Stomach (tissue), 9 donors: ENCODE results near the gene VWA8. TPM values are rescaled to one million over a fixed set of nuclear protein-coding genes. Genes with fewer than 3 reads are reported as not detected.

Source experiments
- DNase-seq, 2 donors: peaks; one replicate each; pipeline versions ENCODE4 v3.0.0 to v3.0.0-alpha.2; 2013 to 2019
- H3K27ac ChIP-seq, 5 donors: fragments of 200-600 bp in 4 of 5; sonication (generic) in 4 of 5; one replicate each; pipeline ENCODE4 v1.5.1; 2013 to 2019; ENCODE audit warnings: mild to moderate bottlenecking in 1 of 5, moderate library complexity in 1 of 5
- H3K27me3 ChIP-seq, 3 donors: fragments of 200-600 bp; sonication (generic); one replicate each; pipeline ENCODE4 v1.5.1; 2017 to 2019; ENCODE audit warnings: mixed run types in 1 of 3
- H3K36me3 ChIP-seq, 4 donors: fragments of 200-600 bp; sonication (generic); 1 replicate in 3 of 4; 2 replicates in 1 of 4; pipeline ENCODE4 v1.5.1; 2016 to 2019
- H3K4me1 ChIP-seq, 4 donors: fragments of 200-600 bp; sonication (generic); one replicate each; pipeline ENCODE4 v1.5.1; 2016 to 2019
- H3K4me3 ChIP-seq, 4 donors: fragments of 200-600 bp; sonication (generic) in 3 of 4; one replicate each; pipeline ENCODE4 v1.5.1; 2016 to 2019; ENCODE audit warnings: mild to moderate bottlenecking in 1 of 4
- H3K9me3 ChIP-seq, 4 donors: fragments of 200-600 bp; sonication (generic); one replicate each; pipeline ENCODE4 v1.5.1; 2016 to 2019
- CTCF ChIP-seq, 7 experiments: fragments of 450-650 bp in 4 of 7; fragments of 200-600 bp in 3 of 7; sonication (generic) in 3 of 7; IDR thresholded peaks; one replicate each; pipeline ENCODE4 v1.5.1; 2016 to 2019; ENCODE audit warnings: antibody characterized with exemption in 7 of 7, control low read depth in 2 of 7, mild to moderate bottlenecking in 1 of 7
- EP300 ChIP-seq: sonication (generic); formaldehyde crosslinking; IDR thresholded peaks from one replicate; pipeline ENCODE4 v1.6.1; 2017; ENCODE audit warnings: antibody characterized with exemption
- POLR2A ChIP-seq, 4 donors: fragments of 450-650 bp; IDR thresholded peaks; one replicate each; pipeline ENCODE4 v1.6.1; 2016; ENCODE audit warnings: antibody characterized with exemption in 4 of 4, control low read depth in 2 of 4, mild to moderate bottlenecking in 1 of 4, moderate library complexity in 1 of 4
- POLR2AphosphoS5 ChIP-seq, 3 donors: sonication (generic); formaldehyde crosslinking; IDR thresholded peaks; one replicate each; pipeline ENCODE4 v1.6.1; 2016; ENCODE audit warnings: antibody characterized with exemption in 3 of 3
- WGBS, 5 donors: extraction: QIAGEN DNeasy Blood & Tissue Kit in 3 of 5; methylation state at CpG; one replicate each; pipeline versions ENCODE4 v1.1.5 to v1.1.7; 2013 to 2018; 5-methylcytosine and 5-hydroxymethylcytosine counted together
- intact Hi-C: fragments of 100-400 bp; cut with DNase I; formaldehyde crosslinking; loops from one replicate; pipeline ENCODE4 v1.15.1; 2023; ENCODE audit warnings: low total_unique reads
- polyA plus RNA-seq, 3 donors: library from polyadenylated mRNA; stranded (reverse); fragments of 200-250 nt; gene quantifications; one replicate each; pipeline ENCODE4 v1.2.3, GENCODE V29; 2013
- total RNA-seq, 5 donors: library from RNA; depleted of rRNA; stranded (reverse); fragments of >200 nt; gene quantifications; one replicate each; pipeline versions ENCODE4 v1.1.0 to v1.2.3, GENCODE V29; 2014 to 2016
- donor health status: healthy with polysubstance abuse.
- donor health status: Bipolar disorder and iron deficiency.
- donor health status: healthy.

The VWA8 gene
- total and polyA plus RNA-seq, 8 donors: 3.3 to 99.2 (median 25.4) TPM

DNA sequence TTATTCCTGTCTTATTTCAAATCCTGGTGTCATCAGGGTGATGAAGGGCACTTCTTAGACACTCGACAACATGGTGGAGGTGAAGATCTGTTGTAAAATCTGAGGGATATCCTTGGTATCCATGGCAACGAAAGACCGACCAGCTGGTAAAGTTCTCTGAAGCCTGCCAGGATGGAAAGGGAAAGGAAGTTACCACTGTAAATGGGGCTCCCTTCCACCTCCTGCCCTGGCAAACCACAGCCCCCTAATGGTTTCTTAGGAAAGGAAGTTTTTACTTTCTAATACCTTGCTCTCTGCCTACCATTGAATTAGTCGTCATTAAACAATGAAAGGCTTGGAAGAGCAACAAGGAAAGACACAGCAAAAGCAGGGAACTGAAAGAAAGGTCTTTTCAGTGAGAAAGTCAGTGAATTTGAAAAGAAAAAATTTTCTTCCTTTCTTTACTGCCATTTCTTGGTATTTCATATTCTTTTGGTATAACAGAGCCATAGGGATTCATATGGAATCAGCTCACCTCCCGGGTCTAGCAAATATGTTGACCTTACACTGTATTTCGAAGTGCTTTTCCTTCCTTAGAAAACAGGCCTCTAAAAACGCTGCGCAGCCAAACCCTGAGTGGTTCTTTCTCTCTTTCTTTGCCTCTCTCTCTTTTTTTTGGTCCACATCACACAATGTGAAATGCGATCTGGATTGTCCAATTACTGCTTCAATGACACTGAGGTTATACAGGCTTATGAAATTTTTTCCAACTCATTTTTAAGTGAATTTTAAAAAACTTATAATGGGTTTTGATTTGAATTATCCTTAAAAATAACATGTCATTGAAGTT, 392.6 kb downstream of the VWA8 start:
- Histone ChIP-seq H3K27me3 (no peaks in the 10 kb centered on the region), H3K36me3 (peaks cover 0 to 23% (median 9%) of the 10 kb centered on the region in 4 donors), H3K4me3 (no peak overlapping the region), H3K4me1 (peaks cover 0 to 14% (median 11%) of the 10 kb centered on the region in 4 donors), H3K27ac (peak overlapping the region in 2 of 5 donors; percentile 1 to 6), H3K9me3 (no peaks in the 10 kb centered on the region)
- TF ChIP-seq EP300: no peak
- TF ChIP-seq CTCF (IDR thresholded peaks at IDR 0.05): no peak
- TF ChIP-seq POLR2AphosphoS5 (IDR thresholded peaks at IDR 0.05): no peak
- DNase-seq: no peak
- WGBS, 5 donors: 74 to 95% (median 90%) methylated on average over 9 of the region's 9 CpGs
- intact Hi-C loops: no loop called here

DNA sequence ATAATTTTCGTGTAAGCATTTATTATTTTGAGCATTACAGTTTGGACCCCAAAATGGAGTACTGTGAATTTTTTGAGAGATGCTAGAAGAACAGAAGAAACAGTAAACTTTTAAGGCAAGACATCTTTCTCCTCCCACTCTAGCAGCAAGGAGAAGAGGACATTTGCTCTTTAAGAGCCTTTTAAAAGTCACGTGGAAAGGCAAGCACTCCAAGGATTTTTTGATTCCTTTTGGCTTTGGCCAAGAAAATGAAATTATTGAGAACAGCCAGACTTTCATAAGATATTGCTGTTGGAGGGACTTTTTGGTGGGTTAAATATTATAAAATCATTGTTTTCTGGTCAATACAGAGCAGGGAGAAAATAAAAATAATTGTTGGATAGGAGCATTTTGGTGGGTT, 393.5 kb downstream of the VWA8 start:
- intact Hi-C loops: no loop called here
- TF ChIP-seq EP300: no peak
- TF ChIP-seq POLR2A (IDR thresholded peaks at IDR 0.05): no peak
- no peak for TF ChIP-seq CTCF (IDR thresholded peaks at IDR 0.05)
- no peak for TF ChIP-seq POLR2AphosphoS5 (IDR thresholded peaks at IDR 0.05)
- Histone ChIP-seq H3K36me3 (peaks cover 0 to 23% (median 9%) of the 10 kb centered on the region in 4 donors), H3K4me3 (no peak overlapping the region), H3K9me3 (no peaks in the 10 kb centered on the region), H3K4me1 (peaks cover 0 to 21% (median 18%) of the 10 kb centered on the region in 4 donors), H3K27me3 (no peaks in the 10 kb centered on the region), H3K27ac (no peak overlapping the region)
- 88 to 93% (median 92%) methylated on average over 2 of the region's 2 CpGs for WGBS, 5 donors
- DNase-seq: no peak

- H3K4me3 ChIP-seq: no peak overlapping the region
- peaks cover 5 to 32% (median 27%) of the 10 kb centered on the region in 4 donors for H3K4me1 ChIP-seq
- intact Hi-C loops: no loop called here
- WGBS, 5 donors: 87 to 93% (median 91%) methylated on average over 6 of the region's 6 CpGs
- peaks cover 0 to 23% (median 9%) of the 10 kb centered on the region in 4 donors for H3K36me3 ChIP-seq
- H3K27me3 ChIP-seq: no peaks in the 10 kb centered on the region
- no peak for DNase-seq
- no peaks in the 10 kb centered on the region for H3K9me3 ChIP-seq
- H3K27ac ChIP-seq: no peak overlapping the region
- TF ChIP-seq EP300: no peak
- no peak for TF ChIP-seq POLR2AphosphoS5 (IDR thresholded peaks at IDR 0.05)
- no peak for TF ChIP-seq CTCF (IDR thresholded peaks at IDR 0.05)
- TF ChIP-seq POLR2A (IDR thresholded peaks at IDR 0.05): no peak
These were observed 395.1 kb downstream of the VWA8 start for GRCh38 chr13:41565846-41566245.

GRCh38 chr13:41565216-41565615, 395.7 kb downstream of the VWA8 start:
- H3K36me3 ChIP-seq: peaks cover 0 to 19% (median 7%) of the 10 kb centered on the region in 4 donors
- 54 to 68% (median 59%) methylated on average over 3 of the region's 3 CpGs for WGBS, 5 donors
- peaks cover 5 to 32% (median 27%) of the 10 kb centered on the region in 4 donors for H3K4me1 ChIP-seq
- H3K9me3 ChIP-seq: no peaks in the 10 kb centered on the region
- intact Hi-C loops: no loop called here
- no peak for TF ChIP-seq CTCF (IDR thresholded peaks at IDR 0.05)
- TF ChIP-seq POLR2A (IDR thresholded peaks at IDR 0.05): no peak
- TF ChIP-seq POLR2AphosphoS5 (IDR thresholded peaks at IDR 0.05): no peak
- TF ChIP-seq EP300: no peak
- no peak overlapping the region for H3K4me3 ChIP-seq
- no peaks in the 10 kb centered on the region for H3K27me3 ChIP-seq
- DNase-seq: peak in 1 of 2 donors; percentile 56
- no peak overlapping the region for H3K27ac ChIP-seq
